Parathyroid adenoma (tissue), 2 donors: ENCODE results near the gene SLC6A20.

ENCODE experiments used
- H2AFZ ChIP-seq: fragments of 300-600 bp; sonication (generic); one replicate; pipeline ENCODE4 v1.7.0; 2017; ENCODE audit warnings: antibody characterized with exemption, mild to moderate bottlenecking
- H3K27ac ChIP-seq: fragments of 300-600 bp; sonication (generic); one replicate; pipeline ENCODE4 v1.7.0; 2017
- H3K27me3 ChIP-seq: fragments of 300-600 bp; sonication (generic); one replicate; pipeline ENCODE4 v1.7.0; 2017; ENCODE audit warnings: low read length; ENCODE audit not compliant: control insufficient read depth, insufficient read depth
- H3K36me3 ChIP-seq: fragments of 300-600 bp; sonication (generic); one replicate; pipeline ENCODE4 v1.7.0; 2017; ENCODE audit warnings: low read length; ENCODE audit not compliant: control insufficient read depth, insufficient read depth
- H3K4me1 ChIP-seq: fragments of 300-600 bp; sonication (generic); one replicate; pipeline ENCODE4 v1.7.0; 2017; ENCODE audit warnings: control low read depth
- H3K4me2 ChIP-seq: fragments of 300-600 bp; sonication (generic); one replicate; pipeline ENCODE4 v1.7.0; 2017; ENCODE audit warnings: low read length
- H3K4me3 ChIP-seq: fragments of 300-600 bp; sonication (generic); one replicate; pipeline ENCODE4 v1.7.0; 2017; ENCODE audit warnings: low read depth, low read length
- H3K79me2 ChIP-seq: fragments of 300-600 bp; sonication (generic); one replicate; pipeline ENCODE4 v1.7.0; 2017; ENCODE audit warnings: control low read depth
- H3K9ac ChIP-seq: fragments of 300-600 bp; sonication (generic); one replicate; pipeline ENCODE4 v1.7.0; 2017; ENCODE audit warnings: mild to moderate bottlenecking
- H3K9me3 ChIP-seq: fragments of 300-600 bp; sonication (generic); one replicate; pipeline ENCODE4 v1.7.0; 2017; ENCODE audit warnings: low read length; ENCODE audit not compliant: control insufficient read depth
- TF ChIP-seq, protein P1 (sequence below): fragments of 300-600 bp; sonication (generic); IDR thresholded peaks from one replicate; pipeline ENCODE4 v1.7.0; 2017; ENCODE audit warnings: antibody characterized with exemption, mild to moderate bottlenecking
- donor health status: primary hyperparathyroidism.

SLC6A20 gene

DNA sequence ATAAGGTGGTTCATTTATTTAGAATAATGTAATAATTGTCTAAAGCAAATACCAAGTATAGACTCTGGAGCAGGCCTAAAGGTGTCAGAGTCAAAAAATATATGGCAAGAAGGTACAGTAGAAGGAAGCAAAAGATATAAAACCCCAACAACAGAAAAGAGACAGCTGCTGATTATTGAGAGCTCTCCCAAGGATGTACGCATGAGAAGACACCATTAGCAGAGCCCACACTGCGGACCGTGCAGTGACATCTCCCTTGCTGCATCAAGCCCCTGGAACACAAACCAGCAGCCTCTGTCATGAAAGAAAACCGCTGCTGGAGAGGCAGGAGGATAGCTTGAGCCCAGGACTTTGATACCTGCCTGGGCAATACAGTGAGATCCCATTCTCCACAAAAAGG, 18.0 kb upstream of the SLC6A20 start:
- Histone ChIP-seq H3K36me3 (no peaks in the 10 kb centered on the region), H3K4me3 (no peak overlapping the region), H3K9ac (no peak overlapping the region), H3K4me1 (no peaks in the 10 kb centered on the region), H2AFZ (no peak overlapping the region), H3K79me2 (no peaks in the 10 kb centered on the region), H3K9me3 (no peaks in the 10 kb centered on the region), H3K4me2 (no peak overlapping the region), H3K27ac (no peak overlapping the region), H3K27me3 (no peaks in the 10 kb centered on the region)
- TF ChIP-seq, protein P1, sequence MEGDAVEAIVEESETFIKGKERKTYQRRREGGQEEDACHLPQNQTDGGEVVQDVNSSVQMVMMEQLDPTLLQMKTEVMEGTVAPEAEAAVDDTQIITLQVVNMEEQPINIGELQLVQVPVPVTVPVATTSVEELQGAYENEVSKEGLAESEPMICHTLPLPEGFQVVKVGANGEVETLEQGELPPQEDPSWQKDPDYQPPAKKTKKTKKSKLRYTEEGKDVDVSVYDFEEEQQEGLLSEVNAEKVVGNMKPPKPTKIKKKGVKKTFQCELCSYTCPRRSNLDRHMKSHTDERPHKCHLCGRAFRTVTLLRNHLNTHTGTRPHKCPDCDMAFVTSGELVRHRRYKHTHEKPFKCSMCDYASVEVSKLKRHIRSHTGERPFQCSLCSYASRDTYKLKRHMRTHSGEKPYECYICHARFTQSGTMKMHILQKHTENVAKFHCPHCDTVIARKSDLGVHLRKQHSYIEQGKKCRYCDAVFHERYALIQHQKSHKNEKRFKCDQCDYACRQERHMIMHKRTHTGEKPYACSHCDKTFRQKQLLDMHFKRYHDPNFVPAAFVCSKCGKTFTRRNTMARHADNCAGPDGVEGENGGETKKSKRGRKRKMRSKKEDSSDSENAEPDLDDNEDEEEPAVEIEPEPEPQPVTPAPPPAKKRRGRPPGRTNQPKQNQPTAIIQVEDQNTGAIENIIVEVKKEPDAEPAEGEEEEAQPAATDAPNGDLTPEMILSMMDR = no peak

DNA sequence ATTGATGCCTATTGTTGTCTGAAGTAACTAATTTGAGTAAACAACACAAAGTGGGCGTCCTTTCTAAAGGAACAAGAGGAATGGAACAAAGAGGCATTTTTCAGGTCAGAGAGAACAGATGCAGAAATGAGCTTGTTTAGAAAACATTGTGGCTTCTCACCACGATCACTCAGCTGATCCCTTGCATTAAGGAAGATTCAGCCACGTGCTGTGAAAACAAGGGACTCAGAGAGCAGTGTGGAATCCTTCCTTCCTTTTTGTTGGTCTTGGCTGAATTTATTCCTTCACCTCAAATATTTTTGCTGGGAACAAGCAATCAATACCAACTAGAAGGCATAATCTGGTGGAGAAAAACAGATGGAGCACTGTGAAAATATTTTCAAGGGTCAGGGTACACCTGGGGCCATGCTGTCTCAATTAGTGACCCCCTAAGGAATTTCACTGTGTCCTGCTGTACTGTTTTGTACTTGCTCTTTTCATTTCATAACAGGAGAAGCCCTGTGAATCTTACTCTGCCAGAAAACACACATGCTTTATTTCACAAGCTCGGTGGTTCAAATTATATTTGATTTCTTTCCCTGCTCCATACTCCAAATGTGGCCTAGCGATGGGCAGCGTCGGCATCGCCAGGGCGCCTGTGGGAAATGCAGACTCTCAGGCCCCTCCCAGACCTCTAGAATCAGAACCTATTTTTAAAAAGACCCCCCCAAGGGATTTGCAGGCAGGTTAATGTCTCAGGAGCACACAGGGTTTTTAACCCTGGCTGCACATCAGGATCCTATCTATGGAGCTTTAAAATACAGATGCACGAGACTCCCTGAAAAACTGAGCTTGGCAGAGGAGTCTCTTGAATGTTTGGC, 11.6 kb upstream of the SLC6A20 start:
- H3K4me1 ChIP-seq = no peaks in the 10 kb centered on the region
- H3K79me2 ChIP-seq = no peaks in the 10 kb centered on the region
- H3K4me2 ChIP-seq = no peak overlapping the region
- no peak overlapping the region for H3K27ac ChIP-seq
- no peaks in the 10 kb centered on the region for H3K9me3 ChIP-seq
- no peak overlapping the region for H3K4me3 ChIP-seq
- no peaks in the 10 kb centered on the region for H3K27me3 ChIP-seq
- H3K36me3 ChIP-seq = no peaks in the 10 kb centered on the region
- no peak overlapping the region for H2AFZ ChIP-seq
- H3K9ac ChIP-seq = no peak overlapping the region
- TF ChIP-seq, protein P1 = no peak

DNA sequence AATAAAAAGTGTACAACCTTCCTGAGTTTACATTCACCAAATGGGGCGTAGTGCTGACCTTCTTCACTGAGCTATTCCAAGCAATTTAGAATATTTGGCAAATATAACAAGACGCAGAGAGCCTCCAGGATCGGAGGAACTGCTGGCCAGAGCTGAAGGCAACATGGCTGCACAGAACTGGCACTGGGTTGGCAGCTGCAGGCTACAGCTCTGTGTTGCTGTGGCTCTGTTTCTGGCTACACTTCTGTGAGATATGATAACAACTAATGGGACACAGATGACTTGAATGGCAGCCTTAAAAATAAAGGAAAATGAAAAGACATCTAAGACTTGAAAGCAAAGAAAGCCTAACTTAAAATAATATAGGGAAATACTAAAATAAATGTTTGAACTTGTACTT, 10.8 kb upstream of the SLC6A20 start:
- Histone ChIP-seq H3K27me3 (no peaks in the 10 kb centered on the region), H3K4me2 (no peak overlapping the region), H3K4me3 (no peak overlapping the region), H3K9ac (no peak overlapping the region), H3K79me2 (no peaks in the 10 kb centered on the region), H2AFZ (no peak overlapping the region), H3K36me3 (no peaks in the 10 kb centered on the region), H3K4me1 (no peaks in the 10 kb centered on the region), H3K27ac (no peak overlapping the region), H3K9me3 (no peaks in the 10 kb centered on the region)
- TF ChIP-seq, protein P1 = no peak

DNA sequence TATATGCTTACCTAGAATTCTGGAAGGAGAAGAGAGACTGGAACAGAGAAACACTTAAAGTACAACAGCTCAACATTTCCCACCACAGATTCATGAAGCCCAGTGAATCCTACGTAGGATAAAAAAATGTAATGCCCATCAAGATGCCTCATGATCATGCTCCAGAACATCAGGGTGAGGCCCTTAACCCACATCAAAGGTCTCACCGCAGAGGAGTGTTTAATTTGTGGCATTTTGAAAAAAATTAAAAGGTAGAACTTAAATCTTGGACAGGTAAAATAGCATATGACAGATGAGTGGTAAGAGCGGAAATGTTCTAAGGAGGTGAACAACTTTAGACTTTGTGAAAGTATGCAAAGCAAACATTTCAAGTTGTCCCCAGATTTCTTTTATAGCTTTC, 9.7 kb upstream of the SLC6A20 start:
- Histone ChIP-seq H3K9ac (no peak overlapping the region), H3K4me3 (no peak overlapping the region), H3K79me2 (no peaks in the 10 kb centered on the region), H3K36me3 (no peaks in the 10 kb centered on the region), H3K27me3 (no peaks in the 10 kb centered on the region), H3K4me2 (no peak overlapping the region), H3K9me3 (no peaks in the 10 kb centered on the region), H2AFZ (no peak overlapping the region), H3K27ac (no peak overlapping the region), H3K4me1 (no peaks in the 10 kb centered on the region)
- TF ChIP-seq, protein P1 = no peak
